Measurements from ENCODE around the gene CXCR4.

- TF ChIP-seq EZH2 (IDR thresholded peaks at IDR 0.05; ENCODE audit: low read depth): no peak
- no peak for TF ChIP-seq CTCF (conservative IDR thresholded peaks at IDR 0.05)
These were observed 15.6 kb upstream of the CXCR4 start for GRCh38 chr2:136133586-136133985.

Measured in PC-9 (cell line).